IPS-18c (cell line): ENCODE data around the gene SUN1.

Experiments
- H3K4me3 ChIP-seq: 2 replicates; pipeline ENCODE4 v1.7.0; 2013; ENCODE audit warnings: low read depth, mild to moderate bottlenecking, low read length, moderate library complexity; ENCODE audit not compliant: insufficient read depth
- H3K9me3 ChIP-seq: one replicate; pipeline ENCODE4 v1.6.1; 2013; ENCODE audit warnings: mild to moderate bottlenecking, low read length, moderate library complexity; ENCODE audit not compliant: control insufficient read depth, insufficient read depth

The SUN1 gene

GRCh38 chr7:825386-825785, 6.9 kb upstream of the SUN1 start:
- no peaks in the 10 kb centered on the region for H3K9me3 ChIP-seq
- no peak overlapping the region for H3K4me3 ChIP-seq

- Histone ChIP-seq H3K9me3 (no peaks in the 10 kb centered on the region), H3K4me3 (no peak overlapping the region)
Measured at GRCh38 chr7:826230-826917, 5.9 kb upstream of the SUN1 start.

DNA sequence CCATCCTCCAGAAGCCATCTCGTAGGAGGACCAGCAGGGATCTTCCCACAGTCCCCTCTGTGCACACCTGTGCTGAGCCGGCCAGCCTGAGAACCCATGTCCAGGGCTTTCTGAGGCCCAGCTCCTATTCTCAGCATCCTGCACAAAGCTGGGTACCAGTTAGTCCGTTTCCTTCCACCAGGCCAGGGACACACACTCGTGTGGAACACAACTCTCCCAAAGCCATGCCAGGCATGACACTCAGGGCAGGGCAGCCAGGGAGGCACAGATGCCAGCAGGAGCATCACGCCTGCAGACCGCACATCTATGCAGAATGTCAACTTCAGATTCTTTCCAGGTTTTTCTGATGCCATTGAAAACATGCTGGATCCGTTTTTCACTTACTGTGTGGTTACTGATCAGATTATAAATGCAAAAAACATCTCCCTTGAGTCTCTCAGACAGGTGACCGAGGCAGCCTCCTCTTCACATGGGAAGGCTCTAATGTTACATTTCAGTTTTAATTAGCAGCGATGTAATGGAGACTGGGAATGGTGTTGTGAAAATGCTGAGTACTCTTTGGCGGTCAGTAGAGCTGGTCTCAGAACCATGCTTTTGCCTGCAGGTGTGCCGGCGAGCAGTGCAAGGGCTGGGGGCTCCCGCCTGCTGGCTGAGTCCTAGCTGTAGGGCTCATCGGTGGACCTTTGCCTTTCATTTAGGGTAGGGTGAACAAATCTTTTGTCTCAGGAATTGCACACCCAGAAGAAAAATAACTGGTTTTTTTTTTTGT, 3.3 kb upstream of the SUN1 start:
- no peaks in the 10 kb centered on the region for H3K9me3 ChIP-seq

GRCh38 chr7:830069-830468, 2.2 kb upstream of the SUN1 start:
- Histone ChIP-seq H3K4me3 (no peak overlapping the region), H3K9me3 (no peaks in the 10 kb centered on the region)

More for the DNA sequence above, 3.3 kb upstream of the SUN1 start:
- no peak overlapping the region for H3K4me3 ChIP-seq

DNA sequence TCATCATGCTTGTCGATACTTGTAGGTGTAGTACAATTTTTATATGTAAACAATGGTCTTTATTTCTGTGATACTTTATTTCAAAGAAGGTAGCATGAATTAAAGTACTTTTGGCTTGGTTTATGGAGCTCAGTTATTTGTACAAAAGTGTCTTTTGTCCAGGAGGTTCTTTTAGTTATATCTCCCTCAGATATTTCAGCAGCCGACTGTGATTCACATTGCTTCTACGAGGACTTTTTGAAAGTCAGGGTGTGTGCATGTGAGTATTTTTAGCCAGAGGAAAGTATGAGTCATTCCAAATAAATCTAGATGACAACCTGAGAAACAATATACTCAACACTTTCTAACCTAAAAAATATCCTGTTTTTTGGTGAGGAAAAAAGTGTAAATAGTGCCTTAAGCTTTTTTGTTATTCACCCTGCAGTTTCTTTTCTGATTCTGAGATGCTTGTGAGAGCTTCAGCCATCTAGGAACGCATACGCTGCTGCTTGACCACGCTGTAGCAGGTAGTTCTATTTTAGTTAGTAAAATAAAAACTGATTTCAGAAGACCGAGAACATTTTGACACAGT, 595 bp upstream of the SUN1 start:
- no peak overlapping the region for H3K4me3 ChIP-seq
- H3K9me3 ChIP-seq = no peaks in the 10 kb centered on the region

GRCh38 chr7:832968-833424, 720 bp downstream of the SUN1 start:
- no peaks in the 10 kb centered on the region for H3K9me3 ChIP-seq
- H3K4me3 ChIP-seq = no peak overlapping the region

GRCh38 chr7:833601-834258, 1.5 kb downstream of the SUN1 start:
- H3K9me3 ChIP-seq = no peaks in the 10 kb centered on the region
- H3K4me3 ChIP-seq = no peak overlapping the region

GRCh38 chr7:834277-834676, 2.0 kb downstream of the SUN1 start:
- H3K9me3 ChIP-seq = no peaks in the 10 kb centered on the region

DNA sequence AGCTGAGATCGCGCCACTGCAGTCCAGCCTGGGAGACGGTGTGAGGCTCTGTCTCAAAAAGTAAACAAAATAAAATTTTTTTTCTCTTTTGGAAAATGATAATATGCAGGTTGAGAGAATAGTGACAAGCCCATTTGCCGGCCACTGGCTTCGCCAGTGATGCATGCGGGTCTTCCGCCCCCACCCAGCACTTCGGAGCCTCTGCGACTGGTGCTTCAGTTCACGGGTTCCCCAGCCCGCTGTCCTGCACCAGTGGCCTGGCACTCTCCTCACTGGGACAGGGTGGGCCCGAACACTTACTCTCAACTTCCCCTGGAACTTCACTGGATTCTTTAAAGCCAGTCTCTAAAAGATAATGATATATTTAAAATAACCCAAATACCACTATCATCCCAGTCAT, 2.7 kb downstream of the SUN1 start:
- no peaks in the 10 kb centered on the region for H3K9me3 ChIP-seq
- no peak overlapping the region for H3K4me3 ChIP-seq

More at GRCh38 chr7:834277-834676, 2.0 kb downstream of the SUN1 start:
- H3K4me3 ChIP-seq = no peak overlapping the region

DNA sequence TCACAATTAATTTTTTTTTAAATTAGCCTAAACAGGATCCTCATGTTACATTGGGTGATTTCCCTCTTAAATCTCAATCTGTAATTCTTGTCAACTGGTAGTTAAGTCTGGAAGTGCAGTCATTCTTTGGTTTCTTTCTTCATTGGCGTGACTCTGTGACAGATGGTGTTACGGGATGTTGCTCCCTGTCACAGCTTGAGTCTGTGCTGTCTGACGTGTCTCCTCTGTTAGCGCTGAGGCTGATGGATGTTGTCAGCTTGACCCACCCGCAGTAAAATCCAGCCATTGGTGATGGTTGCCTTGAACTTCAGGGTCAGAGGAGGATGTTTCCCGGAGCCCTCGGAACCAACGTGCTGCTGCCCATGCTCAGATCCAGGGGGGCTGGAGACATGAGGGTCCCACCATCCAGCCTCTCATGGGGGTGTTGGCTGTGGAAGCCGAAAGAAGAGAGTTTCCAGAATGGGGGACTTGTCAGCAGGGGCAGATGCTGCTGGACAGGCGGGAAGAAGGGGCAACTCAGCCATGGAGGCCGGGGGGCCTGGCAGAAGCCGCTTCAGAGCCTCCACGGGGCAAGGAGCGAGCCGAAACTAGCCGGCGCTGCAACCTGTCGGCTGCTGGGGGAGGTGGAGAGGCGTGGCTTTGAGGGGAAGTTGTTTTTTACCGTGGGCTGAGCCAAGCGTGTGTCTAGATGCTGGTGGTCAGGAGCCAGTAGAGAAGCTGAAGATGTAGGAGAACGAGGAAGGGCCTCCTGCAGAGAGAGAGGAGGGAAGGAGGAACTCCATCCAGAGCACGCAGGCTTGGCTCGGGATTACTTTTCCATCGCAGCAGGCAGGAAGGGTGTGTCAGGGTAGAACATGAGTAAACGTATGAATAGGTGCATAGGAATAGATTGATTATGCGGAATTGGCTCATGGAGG, 3.5 kb downstream of the SUN1 start:
- H3K4me3 ChIP-seq = no peak overlapping the region
- H3K9me3 ChIP-seq = no peaks in the 10 kb centered on the region

- no peak overlapping the region for H3K4me3 ChIP-seq
- H3K9me3 ChIP-seq = no peaks in the 10 kb centered on the region
Measured at GRCh38 chr7:836429-836828, 4.2 kb downstream of the SUN1 start.

- Histone ChIP-seq H3K4me3 (no peak overlapping the region), H3K9me3 (no peaks in the 10 kb centered on the region)
Measured at GRCh38 chr7:837001-837400, 4.7 kb downstream of the SUN1 start.

GRCh38 chr7:840001-840600, 7.8 kb downstream of the SUN1 start:
- Histone ChIP-seq H3K9me3 (no peaks in the 10 kb centered on the region), H3K4me3 (no peak overlapping the region)

DNA sequence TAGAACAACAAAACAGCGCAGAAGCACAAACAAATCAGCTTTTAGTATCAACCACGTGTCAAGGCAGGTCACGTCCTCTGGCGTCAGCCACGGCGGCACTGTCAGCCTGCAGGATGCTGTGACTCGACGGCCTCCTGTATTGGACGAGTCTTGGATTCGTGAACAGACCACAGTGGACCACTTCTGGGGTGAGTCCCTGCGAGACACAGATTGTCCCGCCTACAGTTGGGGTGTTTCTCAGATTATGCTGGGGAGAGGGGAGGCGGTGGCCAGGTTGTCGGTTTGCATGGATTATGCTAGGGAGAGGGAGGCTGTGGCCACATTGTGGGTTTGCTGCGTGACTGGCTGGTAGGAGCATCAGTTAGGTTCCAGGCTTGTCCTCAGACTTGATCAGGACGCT, 9.7 kb downstream of the SUN1 start:
- Histone ChIP-seq H3K4me3 (no peak overlapping the region), H3K9me3 (no peaks in the 10 kb centered on the region)

GRCh38 chr7:842431-843031, 10.3 kb downstream of the SUN1 start:
- Histone ChIP-seq H3K4me3 (no peak overlapping the region), H3K9me3 (no peaks in the 10 kb centered on the region)

DNA sequence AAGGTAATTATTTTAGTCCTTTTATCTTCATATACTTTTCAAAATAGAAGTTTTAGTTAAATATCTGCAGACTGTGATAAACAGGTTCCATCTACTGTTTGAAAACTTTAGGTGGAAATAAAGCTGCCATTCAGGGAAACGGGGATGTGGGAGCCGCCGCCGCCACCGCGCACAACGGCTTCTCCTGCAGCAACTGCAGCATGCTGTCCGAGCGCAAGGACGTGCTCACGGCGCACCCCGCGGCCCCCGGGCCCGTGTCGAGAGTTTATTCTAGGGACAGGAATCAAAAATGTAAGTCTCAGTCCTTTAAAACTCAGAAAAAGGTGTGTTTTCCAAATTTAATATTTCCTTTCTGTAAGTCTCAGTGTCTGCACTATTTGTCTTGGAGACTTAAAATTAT, 11.0 kb downstream of the SUN1 start:
- H3K4me3 ChIP-seq = no peak overlapping the region
- H3K9me3 ChIP-seq = no peaks in the 10 kb centered on the region
